GM21529 (cell line): ENCODE results near the gene ZNF677.
"Not testable (repeated sequence)": the region's sequence is repeated elsewhere in the genome, so short reads cannot be mapped to it uniquely, and the experiment has no call there.

Experiments
- ATAC-seq: cut with Tn5 transposase; IDR thresholded peaks from one replicate; pipeline ENCODE4 v1.9.1; 2021; ENCODE audit not compliant: unreplicated experiment

ZNF677 gene

DNA sequence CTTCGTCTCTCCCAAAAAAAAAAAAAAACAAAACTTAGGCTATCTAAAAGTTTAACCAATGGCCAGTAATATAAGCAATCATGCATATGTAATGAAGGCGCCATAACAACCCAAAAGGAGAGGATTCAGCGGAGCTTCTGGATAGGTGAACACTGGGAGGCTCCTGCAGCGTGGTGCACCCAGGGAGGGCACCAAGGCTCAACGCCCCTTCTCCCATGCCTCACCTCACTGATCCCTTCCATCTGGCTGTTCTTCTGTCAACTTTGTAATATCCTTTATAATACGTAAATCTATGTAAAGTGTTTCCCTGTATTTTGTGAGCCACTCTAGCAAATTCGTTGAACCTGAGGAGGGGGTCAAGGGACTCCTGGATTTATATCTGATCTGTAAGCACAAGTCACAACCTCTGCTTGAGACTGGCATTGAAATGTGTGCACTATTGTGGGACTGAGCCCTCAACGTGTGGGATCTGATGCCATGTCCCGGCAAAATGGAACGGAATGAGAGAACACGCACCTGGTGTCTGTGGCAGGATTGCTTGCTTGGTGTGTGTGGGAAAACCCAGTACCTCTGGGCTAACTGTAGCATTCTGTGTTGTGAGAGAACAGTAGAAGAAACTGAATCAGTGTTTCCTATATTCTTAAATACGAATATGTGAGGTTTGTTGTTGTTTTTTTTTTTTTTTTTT, 61.0 kb downstream of the ZNF677 start:
- ATAC-seq, result no peak

DNA sequence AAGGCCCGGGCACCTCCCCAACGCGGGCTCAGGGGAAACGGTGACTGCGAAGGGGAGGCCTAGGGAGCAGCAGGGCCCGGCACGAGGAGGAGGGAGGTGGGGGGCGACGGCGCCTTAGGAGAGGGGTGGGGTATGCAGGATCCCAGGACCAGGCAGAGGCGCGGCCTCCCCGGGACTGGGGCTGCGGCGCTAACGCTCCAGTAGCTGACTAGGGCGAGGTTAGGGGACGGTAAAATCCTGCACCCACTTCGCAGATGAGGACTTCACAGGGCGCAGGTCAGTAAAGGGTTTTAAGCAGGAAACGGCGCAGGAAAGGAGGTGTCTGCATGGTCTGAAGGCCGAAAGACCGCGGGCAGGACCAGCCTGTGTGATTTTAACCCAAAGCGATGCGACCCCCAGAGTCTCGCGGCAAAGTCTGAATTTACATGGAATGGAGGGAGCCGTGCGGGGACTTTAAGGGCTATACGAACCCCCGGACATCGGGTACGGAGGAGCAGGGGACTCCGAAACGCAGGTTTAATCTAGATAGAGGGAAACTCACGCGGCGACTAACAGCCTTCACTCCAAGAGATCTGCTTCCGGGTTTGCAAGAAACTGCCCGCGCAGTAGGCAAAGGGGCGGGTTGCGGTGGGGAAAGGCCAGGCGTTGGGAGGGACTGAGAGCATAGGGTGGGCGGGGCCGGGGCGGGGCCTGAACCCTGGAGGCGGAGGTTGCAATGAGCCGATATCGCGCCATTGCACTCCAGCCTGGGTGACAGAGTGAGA, 61.7 kb downstream of the ZNF677 start, which contains the start of gene ZNF665:
ZNF665 (minus strand) TSS at position 588 of the 764 bp plus-strand sequence. CDS start 10,460 bp downstream, outside the sequence.
- no peak for ATAC-seq

GRCh38 chr19:53190253-53190652, 64.4 kb downstream of the ZNF677 start:
- ATAC-seq, result no peak

- not testable (repeated sequence) for ATAC-seq
Measured at GRCh38 chr19:53189691-53190198, 64.9 kb downstream of the ZNF677 start.
